DND-41 (cell line): ENCODE results near the gene IFI27L1.

Experiments
- ATAC-seq: fragments of 200-7000 bp; cut with Tn5 transposase; 3 replicates; pipeline ENCODE4 v1.9.1; 2021; ENCODE audit warnings: low read depth; ENCODE audit not compliant: insufficient read depth
- DNase-seq: peaks from one replicate; pipeline ENCODE4 v3.0.0-alpha.2; 2020
- H2AFZ ChIP-seq: 2 replicates; pipeline ENCODE4 v1.6.0; 2012; ENCODE audit warnings: low read depth, low read length
- H3K27ac ChIP-seq: 2 replicates; pipeline ENCODE4 v1.5.1; 2012; ENCODE audit warnings: low read length, inconsistent platforms
- H3K27me3 ChIP-seq: fragments of 200-600 bp; sonication (generic); 2 replicates; pipeline ENCODE4 v1.6.0; 2012; ENCODE audit warnings: low read length, mild to moderate bottlenecking, inconsistent platforms; ENCODE audit not compliant: insufficient read depth, poor library complexity
- H3K36me3 ChIP-seq: 2 replicates; pipeline ENCODE4 v1.5.1; 2012; ENCODE audit warnings: low read length, inconsistent platforms; ENCODE audit not compliant: insufficient read depth
- H3K4me1 ChIP-seq: 2 replicates; pipeline ENCODE4 v1.5.1; 2012; ENCODE audit warnings: mild to moderate bottlenecking, low read length; ENCODE audit not compliant: insufficient read depth
- H3K4me2 ChIP-seq: 2 replicates; pipeline ENCODE4 v1.6.0; 2012; ENCODE audit warnings: mild to moderate bottlenecking, moderate library complexity, low read length, inconsistent platforms; ENCODE audit not compliant: insufficient read depth
- H3K4me3 ChIP-seq, 2 experiments: fragments of 200-600 bp in 1 of 2; shearing (Covaris generic) in 1 of 2; 2 replicates each; pipeline ENCODE4 v1.5.1; 2012 to 2016; ENCODE audit warnings: inconsistent platforms in 2 of 2, low read length in 2 of 2, mild to moderate bottlenecking in 2 of 2, low read depth in 1 of 2, moderate library complexity in 1 of 2
- H3K79me2 ChIP-seq: 2 replicates; pipeline ENCODE4 v1.6.0; 2012; ENCODE audit warnings: low read length, inconsistent platforms; ENCODE audit not compliant: insufficient read depth
- H3K9ac ChIP-seq: 2 replicates; pipeline ENCODE4 v1.6.0; 2012; ENCODE audit warnings: low read depth, mild to moderate bottlenecking, inconsistent platforms, low read length, moderate library complexity
- H3K9me3 ChIP-seq: 2 replicates; pipeline ENCODE4 v1.5.1; 2012; ENCODE audit warnings: low read length, moderate library complexity, mild to moderate bottlenecking, inconsistent platforms; ENCODE audit not compliant: insufficient read depth, severe bottlenecking
- H4K20me1 ChIP-seq: 2 replicates; pipeline ENCODE4 v1.6.0; 2012; ENCODE audit warnings: low read length; ENCODE audit not compliant: insufficient read depth
- EZH2 ChIP-seq: IDR thresholded peaks from 3 replicates; pipeline ENCODE4 v1.6.1; 2012; ENCODE audit warnings: borderline replicate concordance, low read depth, mild to moderate bottlenecking, moderate library complexity, low read length, inconsistent platforms; ENCODE audit not compliant: severe bottlenecking
- TF ChIP-seq, protein P1 (sequence below): IDR thresholded peaks from 2 replicates; pipeline ENCODE4 v1.5.1; 2012; ENCODE audit warnings: borderline replicate concordance, low read length, moderate library complexity, mild to moderate bottlenecking; ENCODE audit not compliant: poor library complexity, severe bottlenecking; ENCODE audit errors: extremely low read depth

IFI27L1 gene

DNA sequence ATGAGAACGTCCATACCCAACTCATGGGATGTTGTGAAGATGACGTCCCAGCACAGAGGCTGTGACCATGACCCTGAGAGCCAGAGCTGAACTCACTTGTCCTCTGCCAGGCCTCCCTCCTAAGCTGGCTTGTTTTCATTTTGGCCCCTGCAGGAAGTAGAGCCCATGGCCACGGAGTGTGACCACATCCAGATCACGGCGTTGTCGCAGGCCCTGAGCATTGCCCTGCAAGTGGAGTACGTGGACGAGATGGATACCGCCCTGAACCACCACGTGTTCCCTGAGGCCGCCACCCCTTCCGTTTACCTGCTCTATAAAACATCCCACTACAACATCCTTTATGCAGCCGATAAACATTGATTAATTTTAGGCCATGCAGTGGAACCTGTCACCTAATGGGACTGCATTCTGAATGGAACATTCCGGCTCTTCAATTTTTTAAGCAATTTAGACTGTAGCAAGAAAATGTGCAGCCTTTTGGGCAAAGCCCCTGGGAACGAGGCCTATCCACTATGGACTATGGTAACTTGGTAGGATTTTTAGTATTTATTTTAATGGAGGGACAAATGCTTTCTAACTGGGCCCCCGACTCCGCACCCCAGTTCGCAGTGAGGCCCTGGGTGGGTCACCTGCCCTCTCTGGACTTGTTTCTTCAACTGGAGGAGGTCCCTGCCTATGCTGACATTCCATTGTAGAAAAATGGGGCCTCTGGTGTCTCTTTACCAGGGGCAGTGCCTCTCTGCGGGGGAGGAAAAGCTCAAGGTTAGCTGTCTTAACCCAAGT is 35.4 kb upstream of the IFI27L1 start:
- no peak overlapping the region for H3K9ac ChIP-seq
- no peaks in the 10 kb centered on the region for H3K27me3 ChIP-seq
- H3K27ac ChIP-seq: no peak overlapping the region
- H3K79me2 ChIP-seq: no peaks in the 10 kb centered on the region
- TF ChIP-seq EZH2: no peak
- TF ChIP-seq, protein P1, sequence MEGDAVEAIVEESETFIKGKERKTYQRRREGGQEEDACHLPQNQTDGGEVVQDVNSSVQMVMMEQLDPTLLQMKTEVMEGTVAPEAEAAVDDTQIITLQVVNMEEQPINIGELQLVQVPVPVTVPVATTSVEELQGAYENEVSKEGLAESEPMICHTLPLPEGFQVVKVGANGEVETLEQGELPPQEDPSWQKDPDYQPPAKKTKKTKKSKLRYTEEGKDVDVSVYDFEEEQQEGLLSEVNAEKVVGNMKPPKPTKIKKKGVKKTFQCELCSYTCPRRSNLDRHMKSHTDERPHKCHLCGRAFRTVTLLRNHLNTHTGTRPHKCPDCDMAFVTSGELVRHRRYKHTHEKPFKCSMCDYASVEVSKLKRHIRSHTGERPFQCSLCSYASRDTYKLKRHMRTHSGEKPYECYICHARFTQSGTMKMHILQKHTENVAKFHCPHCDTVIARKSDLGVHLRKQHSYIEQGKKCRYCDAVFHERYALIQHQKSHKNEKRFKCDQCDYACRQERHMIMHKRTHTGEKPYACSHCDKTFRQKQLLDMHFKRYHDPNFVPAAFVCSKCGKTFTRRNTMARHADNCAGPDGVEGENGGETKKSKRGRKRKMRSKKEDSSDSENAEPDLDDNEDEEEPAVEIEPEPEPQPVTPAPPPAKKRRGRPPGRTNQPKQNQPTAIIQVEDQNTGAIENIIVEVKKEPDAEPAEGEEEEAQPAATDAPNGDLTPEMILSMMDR: no peak
- H3K4me3 ChIP-seq: no peak overlapping the region
- DNase-seq (no peak), ATAC-seq (no peak)
- no peak overlapping the region for H2AFZ ChIP-seq
- H3K9me3 ChIP-seq: no peaks in the 10 kb centered on the region
- peaks cover 18% of the 10 kb centered on the region for H4K20me1 ChIP-seq
- no peaks in the 10 kb centered on the region for H3K4me1 ChIP-seq
- H3K4me2 ChIP-seq: no peak overlapping the region
- H3K36me3 ChIP-seq: peaks cover 64% of the 10 kb centered on the region

DNA sequence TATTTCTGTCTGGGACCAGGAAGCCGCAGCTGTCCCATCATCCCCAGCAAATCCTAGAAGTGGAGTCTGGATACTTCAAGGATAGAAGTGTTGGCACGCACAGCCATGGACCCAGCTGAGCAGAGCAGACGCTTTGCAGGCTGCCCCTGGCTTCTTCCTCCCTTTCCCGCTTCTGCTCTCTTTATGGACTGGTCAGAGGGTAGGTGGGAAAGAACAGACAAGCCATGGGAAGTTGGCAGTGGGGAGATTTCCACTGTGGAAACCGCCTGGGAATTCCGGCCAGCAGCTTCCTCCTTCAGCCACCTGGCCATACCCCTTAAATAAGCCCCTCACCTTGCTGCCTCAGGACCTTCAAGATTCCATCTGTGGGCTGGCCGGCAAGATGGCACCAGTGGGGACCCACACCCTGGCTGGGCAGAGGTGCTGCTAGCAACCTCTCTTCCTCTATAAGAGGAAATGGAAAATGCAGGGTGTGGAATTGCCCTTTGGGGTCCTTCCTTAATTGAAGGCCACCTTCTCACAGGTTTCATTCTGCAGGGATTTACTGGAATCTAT is 34.3 kb upstream of the IFI27L1 start:
- no peak overlapping the region for H3K4me3 ChIP-seq
- H3K4me1 ChIP-seq: no peaks in the 10 kb centered on the region
- H3K9ac ChIP-seq: no peak overlapping the region
- H3K79me2 ChIP-seq: no peaks in the 10 kb centered on the region
- no peak overlapping the region for H3K4me2 ChIP-seq
- no peak for TF ChIP-seq EZH2
- TF ChIP-seq, protein P1: no peak
- H4K20me1 ChIP-seq: peaks cover 18% of the 10 kb centered on the region
- H3K27me3 ChIP-seq: no peaks in the 10 kb centered on the region
- no peaks in the 10 kb centered on the region for H3K9me3 ChIP-seq
- DNase-seq (no peak), ATAC-seq (no peak)
- H2AFZ ChIP-seq: no peak overlapping the region
- peaks cover 74% of the 10 kb centered on the region for H3K36me3 ChIP-seq
- H3K27ac ChIP-seq: no peak overlapping the region

DNA sequence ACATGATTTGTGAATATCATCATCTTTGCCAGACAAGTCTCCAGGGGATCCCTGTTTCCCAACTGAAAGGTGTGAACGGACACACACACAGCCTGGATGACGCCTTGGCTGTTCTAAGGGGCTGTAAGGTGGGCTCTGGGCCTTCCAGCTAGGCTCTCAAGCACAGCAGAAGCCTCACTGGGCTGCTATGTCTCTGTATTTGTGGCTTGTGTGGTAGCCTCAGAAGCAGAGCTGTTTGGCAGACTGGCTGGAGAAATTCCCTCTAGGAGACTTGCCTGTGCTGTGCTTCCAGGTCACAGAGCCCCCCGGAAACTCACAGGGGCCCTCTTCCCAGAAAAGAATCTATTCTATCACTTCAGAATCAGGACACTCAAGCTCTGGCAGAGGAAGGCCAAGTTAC is 33.5 kb upstream of the IFI27L1 start:
- H3K4me2 ChIP-seq: no peak overlapping the region
- no peak overlapping the region for H3K27ac ChIP-seq
- H3K9me3 ChIP-seq: no peaks in the 10 kb centered on the region
- H2AFZ ChIP-seq: no peak overlapping the region
- H3K36me3 ChIP-seq: peaks cover 82% of the 10 kb centered on the region
- ATAC-seq (no peak), DNase-seq (no peak)
- peaks cover 18% of the 10 kb centered on the region for H4K20me1 ChIP-seq
- TF ChIP-seq, protein P1: no peak
- TF ChIP-seq EZH2: no peak
- no peaks in the 10 kb centered on the region for H3K79me2 ChIP-seq
- H3K9ac ChIP-seq: no peak overlapping the region
- H3K27me3 ChIP-seq: no peaks in the 10 kb centered on the region
- no peaks in the 10 kb centered on the region for H3K4me1 ChIP-seq
- H3K4me3 ChIP-seq: no peak overlapping the region
